Neural cell (in vitro differentiated cells): ENCODE measurements around the gene TRMU. TPM values are rescaled to one million over a fixed set of nuclear protein-coding genes. Genes with fewer than 3 reads are reported as not detected.
"Not testable (repeated sequence)": the region's sequence is repeated elsewhere in the genome, so short reads cannot be mapped to it uniquely, and the experiment has no call there.

Experiments
- H2AFZ ChIP-seq: fragments of 200-600, 300-800 bp; sonication (generic), shearing (Covaris generic); 2 replicates; pipeline ENCODE4 v1.6.0; 2014; ENCODE audit warnings: low read depth, mild to moderate bottlenecking, antibody characterized with exemption, low read length, moderate library complexity
- H3F3A ChIP-seq: fragments of 200-600 bp; shearing (Covaris generic); 2 replicates; pipeline ENCODE4 v1.6.1; 2016; ENCODE audit warnings: mild to moderate bottlenecking, moderate library complexity, mixed read lengths, antibody characterized with exemption, low read length; ENCODE audit not compliant: insufficient read depth, poor library complexity, severe bottlenecking
- H3K27ac ChIP-seq: fragments of 200-600, 300-800 bp; sonication (generic), shearing (Covaris generic); 2 replicates; pipeline ENCODE4 v1.5.1; 2014; ENCODE audit warnings: mild to moderate bottlenecking, low read length, moderate library complexity
- H3K27me3 ChIP-seq: fragments of 300-800, 200-600 bp; sonication (generic), shearing (Covaris generic); 2 replicates; pipeline ENCODE4 v1.6.0; 2014; ENCODE audit warnings: mild to moderate bottlenecking, low read depth, low read length, moderate library complexity; ENCODE audit not compliant: insufficient read depth
- H3K36me3 ChIP-seq: fragments of 300-800, 200-600 bp; sonication (generic), shearing (Covaris generic); 2 replicates; pipeline ENCODE4 v1.5.1; 2014; ENCODE audit warnings: mild to moderate bottlenecking, antibody characterized with exemption, low read length, moderate library complexity; ENCODE audit not compliant: insufficient read depth
- H3K4me2 ChIP-seq: fragments of 300-800, 200-600 bp; sonication (generic), shearing (Covaris generic); 2 replicates; pipeline ENCODE4 v1.6.0; 2014; ENCODE audit warnings: mild to moderate bottlenecking, low read length
- H3K4me3 ChIP-seq: fragments of 300-800, 200-600 bp; sonication (generic), shearing (Covaris generic); 2 replicates; pipeline ENCODE4 v1.5.1; 2014; ENCODE audit warnings: mild to moderate bottlenecking, low read length, moderate library complexity
- H3K79me2 ChIP-seq: fragments of 200-600 bp; shearing (Covaris generic); replicated peaks from 2 replicates; pipeline ENCODE4 v1.6.0; 2014; ENCODE audit warnings: mild to moderate bottlenecking, low read length, moderate library complexity; ENCODE audit not compliant: insufficient read depth
- H3K9ac ChIP-seq: fragments of 300-800, 200-600 bp; sonication (generic), shearing (Covaris generic); 2 replicates; pipeline ENCODE4 v1.6.1; 2016; ENCODE audit warnings: mild to moderate bottlenecking, low read length, mixed read lengths
- H3K9me2 ChIP-seq: fragments of 200-600 bp; shearing (Covaris generic); 2 replicates; pipeline ENCODE4 v1.6.1; 2016; ENCODE audit warnings: mild to moderate bottlenecking, low read length, mixed read lengths; ENCODE audit not compliant: insufficient read depth
- H3K9me3 ChIP-seq: fragments of 200-600, 300-800 bp; sonication (generic), shearing (Covaris generic); 2 replicates; pipeline ENCODE4 v1.6.1; 2016; ENCODE audit warnings: mild to moderate bottlenecking, mixed run types, low read length, moderate library complexity, mixed read lengths
- H4K20me1 ChIP-seq: fragments of 200-600 bp; shearing (Covaris generic); 2 replicates; pipeline ENCODE4 v1.6.1; 2016; ENCODE audit warnings: mild to moderate bottlenecking, mixed run types; ENCODE audit not compliant: insufficient read depth
- EP300 ChIP-seq: fragments of 450-650 bp; conservative IDR thresholded peaks from 2 replicates; pipeline ENCODE4 v1.6.1; 2014; ENCODE audit warnings: antibody characterized with exemption, mild to moderate bottlenecking, moderate library complexity; ENCODE audit not compliant: poor library complexity, severe bottlenecking
- EZH2 ChIP-seq: fragments of 200-600, 300-800 bp; shearing (Covaris generic), sonication (generic); IDR thresholded peaks from 2 replicates; pipeline ENCODE4 v1.6.1; 2014; ENCODE audit warnings: antibody characterized with exemption, low read length, borderline replicate concordance, mild to moderate bottlenecking; ENCODE audit not compliant: insufficient read depth, poor library complexity, severe bottlenecking
- MXI1 ChIP-seq: fragments of 450-650 bp; conservative IDR thresholded peaks from 2 replicates; pipeline ENCODE4 v1.6.1; 2014; ENCODE audit warnings: antibody characterized with exemption, mild to moderate bottlenecking; ENCODE audit not compliant: poor library complexity, severe bottlenecking
- POLR2AphosphoS5 ChIP-seq: IDR thresholded peaks from 2 replicates; pipeline ENCODE4 v1.6.1; 2012
- RAD21 ChIP-seq: fragments of 450-650 bp; conservative IDR thresholded peaks from 2 replicates; pipeline ENCODE4 v1.6.1; 2014; ENCODE audit warnings: antibody characterized with exemption, mild to moderate bottlenecking, moderate library complexity
- SMC3 ChIP-seq: fragments of 450-650 bp; conservative IDR thresholded peaks from 2 replicates; pipeline ENCODE4 v1.6.1; 2014; ENCODE audit warnings: antibody characterized with exemption, mild to moderate bottlenecking, moderate library complexity; ENCODE audit not compliant: poor library complexity
- TAF1 ChIP-seq: IDR thresholded peaks from 2 replicates; pipeline ENCODE4 v1.6.1; 2012; ENCODE audit warnings: low read depth
- polyA plus RNA-seq: library from polyadenylated mRNA; depleted of rRNA; stranded (reverse); fragments of >200 nt; gene quantifications from 2 replicates; pipeline ENCODE4 v1.2.3, GENCODE V29; 2014
- TF ChIP-seq, protein P1 (sequence below): IDR thresholded peaks from 2 replicates; pipeline ENCODE4 v1.6.1; 2012; ENCODE audit warnings: borderline replicate concordance

Gene TRMU
- polyA plus RNA-seq, 1 donor from 2014 or later, result 72.9 TPM

DNA sequence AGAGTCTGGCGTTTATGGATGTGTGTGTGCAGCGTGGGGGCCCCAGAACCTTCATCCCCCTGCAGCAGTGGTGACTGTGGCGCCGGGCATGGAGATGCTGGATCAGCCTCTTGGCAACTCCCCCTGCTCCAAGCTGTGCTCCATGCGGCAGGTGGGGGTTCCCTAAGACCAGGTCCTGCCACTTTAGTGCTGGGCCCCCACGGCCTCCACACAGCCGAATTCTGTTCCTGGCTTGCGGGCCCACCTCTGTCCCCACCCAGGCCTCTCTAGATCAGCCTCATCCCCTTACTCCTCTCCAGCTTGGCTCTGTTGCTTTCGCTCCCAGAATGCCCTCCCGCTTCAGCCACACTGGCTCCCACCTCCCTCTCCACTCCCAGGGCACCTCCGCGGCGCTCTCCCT, 59.6 kb downstream of the TRMU start:
- TF ChIP-seq TAF1 (no peak), POLR2AphosphoS5 (no peak), EZH2 (no peak), MXI1 (no peak)
- no peak overlapping the region for H3K4me2 ChIP-seq
- H3F3A ChIP-seq, result no peaks in the 10 kb centered on the region
- no peaks in the 10 kb centered on the region for H3K9me2 ChIP-seq
- H3K9me3 ChIP-seq, result no peaks in the 10 kb centered on the region
- no peaks in the 10 kb centered on the region for H3K27me3 ChIP-seq
- no peak overlapping the region for H2AFZ ChIP-seq
- no peak overlapping the region for H3K4me3 ChIP-seq
- no peak overlapping the region for H3K9ac ChIP-seq
- H3K79me2 ChIP-seq, result no peaks in the 10 kb centered on the region
- H3K27ac ChIP-seq, result no peak overlapping the region
- no peaks in the 10 kb centered on the region for H4K20me1 ChIP-seq
- H3K36me3 ChIP-seq, result no peaks in the 10 kb centered on the region

DNA sequence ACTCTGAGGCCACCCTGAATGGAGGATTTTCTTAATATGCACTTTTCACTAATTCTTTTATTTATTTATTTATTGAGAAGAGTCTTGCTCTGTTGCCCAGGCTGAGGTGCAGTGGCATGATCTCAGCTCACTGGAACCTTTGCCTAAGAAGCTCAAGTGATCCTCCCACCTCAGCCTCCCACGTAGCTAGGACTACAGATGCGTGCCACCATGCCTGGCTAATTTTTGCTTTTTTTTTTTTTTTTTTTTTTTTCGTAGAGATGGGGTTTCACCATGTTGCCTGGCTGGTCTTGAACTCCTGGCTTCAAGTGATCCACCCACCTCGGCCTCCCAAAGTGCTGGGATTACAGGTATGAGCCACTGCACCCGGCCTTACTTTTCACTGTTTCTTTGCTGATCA, 61.5 kb downstream of the TRMU start:
- not testable (repeated sequence) for H3K9me2 ChIP-seq, H3K9ac ChIP-seq, H3K36me3 ChIP-seq, H3K4me2 ChIP-seq, H3K27me3 ChIP-seq, H3K9me3 ChIP-seq, H3K79me2 ChIP-seq, H3F3A ChIP-seq, H3K4me3 ChIP-seq, H3K27ac ChIP-seq, H4K20me1 ChIP-seq, H2AFZ ChIP-seq

DNA sequence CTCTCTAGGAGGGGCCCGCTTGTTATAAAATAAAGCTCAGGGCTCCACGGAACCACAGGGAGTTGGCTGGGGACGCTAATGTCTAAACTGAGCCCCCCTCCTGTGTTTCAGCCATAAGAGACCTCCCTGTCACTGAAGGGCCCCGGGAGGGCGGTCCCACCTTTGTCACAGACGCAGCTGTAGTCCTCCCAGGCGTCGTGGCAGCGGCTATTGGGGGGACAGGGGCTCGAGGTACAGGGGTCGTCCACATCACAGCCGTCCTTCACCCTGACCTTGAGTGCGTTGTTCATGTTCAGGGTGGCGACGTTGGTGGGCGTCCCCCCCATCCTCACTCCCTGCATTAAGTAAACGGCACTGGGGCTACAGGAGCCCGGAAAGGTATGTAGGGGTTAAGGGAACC, 62.0 kb downstream of the TRMU start:
- Histone ChIP-seq H3K27ac (no peak overlapping the region), H4K20me1 (no peaks in the 10 kb centered on the region), H3K27me3 (no peaks in the 10 kb centered on the region), H2AFZ (no peak overlapping the region), H3K36me3 (no peaks in the 10 kb centered on the region), H3K4me3 (no peak overlapping the region), H3K9me3 (no peaks in the 10 kb centered on the region), H3K9ac (no peak overlapping the region), H3F3A (no peaks in the 10 kb centered on the region), H3K79me2 (no peaks in the 10 kb centered on the region), H3K9me2 (no peaks in the 10 kb centered on the region), H3K4me2 (no peak overlapping the region)
- TF ChIP-seq EP300, result no peak
- TF ChIP-seq RAD21, result no peak
- no peak for TF ChIP-seq TAF1
- TF ChIP-seq MXI1, result no peak
- no peak for TF ChIP-seq POLR2AphosphoS5
- TF ChIP-seq SMC3, result no peak
- TF ChIP-seq, protein P1, sequence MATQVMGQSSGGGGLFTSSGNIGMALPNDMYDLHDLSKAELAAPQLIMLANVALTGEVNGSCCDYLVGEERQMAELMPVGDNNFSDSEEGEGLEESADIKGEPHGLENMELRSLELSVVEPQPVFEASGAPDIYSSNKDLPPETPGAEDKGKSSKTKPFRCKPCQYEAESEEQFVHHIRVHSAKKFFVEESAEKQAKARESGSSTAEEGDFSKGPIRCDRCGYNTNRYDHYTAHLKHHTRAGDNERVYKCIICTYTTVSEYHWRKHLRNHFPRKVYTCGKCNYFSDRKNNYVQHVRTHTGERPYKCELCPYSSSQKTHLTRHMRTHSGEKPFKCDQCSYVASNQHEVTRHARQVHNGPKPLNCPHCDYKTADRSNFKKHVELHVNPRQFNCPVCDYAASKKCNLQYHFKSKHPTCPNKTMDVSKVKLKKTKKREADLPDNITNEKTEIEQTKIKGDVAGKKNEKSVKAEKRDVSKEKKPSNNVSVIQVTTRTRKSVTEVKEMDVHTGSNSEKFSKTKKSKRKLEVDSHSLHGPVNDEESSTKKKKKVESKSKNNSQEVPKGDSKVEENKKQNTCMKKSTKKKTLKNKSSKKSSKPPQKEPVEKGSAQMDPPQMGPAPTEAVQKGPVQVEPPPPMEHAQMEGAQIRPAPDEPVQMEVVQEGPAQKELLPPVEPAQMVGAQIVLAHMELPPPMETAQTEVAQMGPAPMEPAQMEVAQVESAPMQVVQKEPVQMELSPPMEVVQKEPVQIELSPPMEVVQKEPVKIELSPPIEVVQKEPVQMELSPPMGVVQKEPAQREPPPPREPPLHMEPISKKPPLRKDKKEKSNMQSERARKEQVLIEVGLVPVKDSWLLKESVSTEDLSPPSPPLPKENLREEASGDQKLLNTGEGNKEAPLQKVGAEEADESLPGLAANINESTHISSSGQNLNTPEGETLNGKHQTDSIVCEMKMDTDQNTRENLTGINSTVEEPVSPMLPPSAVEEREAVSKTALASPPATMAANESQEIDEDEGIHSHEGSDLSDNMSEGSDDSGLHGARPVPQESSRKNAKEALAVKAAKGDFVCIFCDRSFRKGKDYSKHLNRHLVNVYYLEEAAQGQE, result no peak
- no peak for TF ChIP-seq EZH2
